Measurements from ENCODE around the gene RNU6-9. TPM values are rescaled to one million over a fixed set of nuclear protein-coding genes. Genes with fewer than 3 reads are reported as not detected.
A peak's percentile ranks its signal among the peaks of the same experiment; 100 is the strongest.

The RNU6-9 gene
- total and polyA plus RNA-seq, 2 experiments from 2014 or later = not detected

DNA sequence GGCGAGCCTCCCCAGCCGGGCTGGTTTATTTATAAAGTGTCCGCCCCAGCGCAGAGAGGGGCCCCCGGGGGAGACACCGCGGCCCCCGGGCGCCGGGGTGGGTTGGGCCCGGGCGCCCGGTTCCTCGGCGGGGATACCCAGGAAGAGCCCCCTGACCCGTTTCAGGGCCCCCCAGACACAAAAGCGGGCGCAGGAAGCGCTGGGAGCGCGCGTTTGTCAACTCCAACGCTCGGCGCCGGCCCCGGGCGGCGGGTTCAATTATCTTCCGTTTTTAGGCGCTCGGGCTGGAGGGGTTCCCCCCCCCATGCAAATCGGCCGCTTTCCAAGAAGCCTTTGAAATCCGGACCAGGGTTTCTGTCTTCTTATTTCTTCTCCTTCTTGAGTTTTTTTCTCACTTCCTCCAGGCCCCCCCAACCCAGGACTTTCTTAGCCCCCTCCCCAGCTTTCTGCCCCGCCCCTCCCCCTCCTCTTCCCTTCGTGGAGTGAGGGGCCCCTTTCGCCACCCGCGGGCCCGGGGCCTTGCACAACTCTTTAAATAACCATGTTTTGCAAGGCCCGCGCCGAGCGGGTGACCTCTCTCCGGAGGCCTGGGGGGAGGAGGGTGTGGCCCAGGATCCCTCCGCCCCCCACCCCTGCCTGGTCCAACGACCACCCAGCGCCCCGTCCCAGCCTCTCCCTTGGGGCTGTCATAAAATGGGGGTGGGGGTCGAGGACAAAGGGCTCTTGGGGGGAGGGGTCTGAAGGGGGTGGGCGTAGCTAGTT lies 33.5 kb downstream of the RNU6-9 start:
- H3K4me1 ChIP-seq (ENCODE audit: low read depth) = peaks cover 3% of the 10 kb centered on the region
- peaks cover 13% of the 10 kb centered on the region for H3K36me3 ChIP-seq
- TF ChIP-seq, protein P1, sequence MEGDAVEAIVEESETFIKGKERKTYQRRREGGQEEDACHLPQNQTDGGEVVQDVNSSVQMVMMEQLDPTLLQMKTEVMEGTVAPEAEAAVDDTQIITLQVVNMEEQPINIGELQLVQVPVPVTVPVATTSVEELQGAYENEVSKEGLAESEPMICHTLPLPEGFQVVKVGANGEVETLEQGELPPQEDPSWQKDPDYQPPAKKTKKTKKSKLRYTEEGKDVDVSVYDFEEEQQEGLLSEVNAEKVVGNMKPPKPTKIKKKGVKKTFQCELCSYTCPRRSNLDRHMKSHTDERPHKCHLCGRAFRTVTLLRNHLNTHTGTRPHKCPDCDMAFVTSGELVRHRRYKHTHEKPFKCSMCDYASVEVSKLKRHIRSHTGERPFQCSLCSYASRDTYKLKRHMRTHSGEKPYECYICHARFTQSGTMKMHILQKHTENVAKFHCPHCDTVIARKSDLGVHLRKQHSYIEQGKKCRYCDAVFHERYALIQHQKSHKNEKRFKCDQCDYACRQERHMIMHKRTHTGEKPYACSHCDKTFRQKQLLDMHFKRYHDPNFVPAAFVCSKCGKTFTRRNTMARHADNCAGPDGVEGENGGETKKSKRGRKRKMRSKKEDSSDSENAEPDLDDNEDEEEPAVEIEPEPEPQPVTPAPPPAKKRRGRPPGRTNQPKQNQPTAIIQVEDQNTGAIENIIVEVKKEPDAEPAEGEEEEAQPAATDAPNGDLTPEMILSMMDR (IDR thresholded peaks at IDR 0.05; ENCODE audit: low read depth, low read length) = no peak
- H3K27ac ChIP-seq = peak overlapping the region; percentile 86
- peak; percentile 71 to 79 for DNase-seq (ENCODE audit: low read depth in 1 of 2, low spot score in 1 of 2)
- no peaks in the 10 kb centered on the region for H3K9me3 ChIP-seq (ENCODE audit: low read depth)
- no peaks in the 10 kb centered on the region for H3K27me3 ChIP-seq
- peak overlapping the region; percentile 98 for H3K4me3 ChIP-seq

DNA sequence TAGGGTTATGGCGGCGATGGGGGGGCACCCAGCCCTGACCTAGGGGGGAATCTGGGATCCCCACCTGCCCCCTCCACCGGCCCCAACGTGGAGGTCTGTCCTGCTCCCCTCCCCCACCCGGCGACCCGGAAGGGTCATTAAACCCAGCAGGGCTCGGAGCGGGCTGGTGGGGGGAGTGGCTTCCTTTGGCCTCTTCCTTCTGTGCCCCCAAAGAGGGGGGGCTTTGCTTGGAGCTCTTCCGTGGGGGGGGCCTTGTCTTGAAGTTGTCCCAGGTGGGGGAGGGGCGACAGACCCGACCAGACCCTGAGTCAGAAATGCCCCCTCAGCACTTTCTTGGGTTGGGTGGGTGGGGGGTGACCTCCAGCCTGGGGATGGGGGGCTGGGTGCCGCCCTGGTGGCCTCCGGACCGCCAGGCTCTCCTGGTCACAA lies 34.1 kb downstream of the RNU6-9 start:
- TF ChIP-seq, protein P1 (IDR thresholded peaks at IDR 0.05; ENCODE audit: low read depth, low read length) = no peak
- DNase-seq (ENCODE audit: low read depth in 1 of 2, low spot score in 1 of 2) = peak in 1 of 2 donors; percentile 63
- H3K27me3 ChIP-seq = no peaks in the 10 kb centered on the region
- H3K36me3 ChIP-seq = peaks cover 17% of the 10 kb centered on the region
- peak overlapping the region; percentile 98 for H3K4me3 ChIP-seq
- H3K4me1 ChIP-seq (ENCODE audit: low read depth) = peaks cover 3% of the 10 kb centered on the region
- no peaks in the 10 kb centered on the region for H3K9me3 ChIP-seq (ENCODE audit: low read depth)
- peak overlapping the region; percentile 86 for H3K27ac ChIP-seq

- Histone ChIP-seq H3K27ac (peak overlapping the region; percentile 86), H3K4me1 (ENCODE audit: low read depth) (peaks cover 8% of the 10 kb centered on the region), H3K9me3 (ENCODE audit: low read depth) (no peaks in the 10 kb centered on the region), H3K27me3 (no peaks in the 10 kb centered on the region), H3K36me3 (peaks cover 17% of the 10 kb centered on the region), H3K4me3 (peak overlapping the region; percentile 98)
- TF ChIP-seq, protein P1 (IDR thresholded peaks at IDR 0.05; ENCODE audit: low read depth, low read length) = no peak
- peak in 1 of 2 donors; percentile 31 for DNase-seq (ENCODE audit: low read depth in 1 of 2, low spot score in 1 of 2)
Observed at GRCh38 chr19:927780-928401, 34.6 kb downstream of the RNU6-9 start.

DNA sequence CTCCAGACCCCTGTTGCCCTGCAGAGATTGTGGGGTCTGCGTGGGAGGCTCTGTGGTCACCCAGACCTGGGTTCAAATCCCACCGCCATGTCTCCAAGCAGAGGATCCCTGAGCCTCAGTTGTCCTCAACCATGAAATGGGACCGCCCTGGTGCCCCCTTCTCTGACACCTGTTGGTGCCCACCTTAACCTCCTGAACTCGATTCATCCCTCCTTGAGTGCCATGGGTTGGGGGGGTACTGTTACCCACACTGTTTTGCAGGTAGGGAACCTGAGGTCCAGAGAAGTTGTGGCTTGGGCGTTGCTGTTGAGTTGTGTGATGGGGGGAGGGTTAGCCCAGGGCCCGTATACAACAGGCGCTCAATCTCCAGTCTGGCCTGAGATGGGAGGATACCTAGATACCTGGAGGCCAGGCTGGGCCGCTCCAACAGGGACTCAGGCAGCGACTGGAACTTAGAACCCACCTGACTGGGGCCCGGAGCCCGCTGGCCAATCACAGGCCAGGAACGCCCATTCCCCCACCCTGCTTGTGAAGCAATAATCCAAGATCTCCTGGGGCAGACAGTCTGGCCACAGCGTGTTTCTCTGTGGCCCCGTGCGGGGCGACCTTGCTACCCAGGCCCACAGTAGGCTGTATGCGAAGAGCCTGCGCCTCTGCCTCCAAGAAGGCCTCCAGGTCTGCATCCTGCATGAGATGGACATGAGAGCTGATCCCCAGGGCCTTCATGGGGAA lies 35.4 kb downstream of the RNU6-9 start:
- TF ChIP-seq, protein P1 (IDR thresholded peaks at IDR 0.05; ENCODE audit: low read depth, low read length) = no peak
- Histone ChIP-seq H3K9me3 (ENCODE audit: low read depth) (no peaks in the 10 kb centered on the region), H3K4me3 (no peak overlapping the region), H3K4me1 (ENCODE audit: low read depth) (peaks cover 11% of the 10 kb centered on the region), H3K27me3 (no peaks in the 10 kb centered on the region), H3K27ac (peak overlapping the region; percentile 86), H3K36me3 (peaks cover 17% of the 10 kb centered on the region)
- DNase-seq (ENCODE audit: low read depth in 1 of 2, low spot score in 1 of 2) = peak in 1 of 2 donors; percentile 34

- H3K4me1 ChIP-seq (ENCODE audit: low read depth) = peaks cover 11% of the 10 kb centered on the region
- TF ChIP-seq, protein P1 (IDR thresholded peaks at IDR 0.05; ENCODE audit: low read depth, low read length) = no peak
- DNase-seq (ENCODE audit: low read depth in 1 of 2, low spot score in 1 of 2) = no peak
Observed at GRCh38 chr19:929203-929890, 36.1 kb downstream of the RNU6-9 start.

More at GRCh38 chr19:929203-929890, 36.1 kb downstream of the RNU6-9 start:
- Histone ChIP-seq H3K4me3 (no peak overlapping the region), H3K27me3 (no peaks in the 10 kb centered on the region), H3K27ac (no peak overlapping the region), H3K9me3 (ENCODE audit: low read depth) (no peaks in the 10 kb centered on the region), H3K36me3 (peaks cover 17% of the 10 kb centered on the region)
